Heart left ventricle (tissue), 13 donors: Measurements from ENCODE around the gene VPS37C.
A peak's percentile ranks its signal among the peaks of the same experiment; 100 is the strongest.

Source experiments
- CTCF ChIP-seq, 12 donors: fragments of 200-600 bp; sonication (generic) in 4 of 12; IDR thresholded peaks; one replicate each; pipeline versions ENCODE4 v1.5.0 to v1.8.0; 2018 to 2022; ENCODE audit warnings: antibody characterized with exemption in 12 of 12, mild to moderate bottlenecking in 5 of 12
- POLR2A ChIP-seq, 2 donors: fragments of 450-650 bp; IDR thresholded peaks; one replicate each; pipeline ENCODE4 v1.6.1; 2017; ENCODE audit warnings: antibody characterized with exemption in 2 of 2, mild to moderate bottlenecking in 2 of 2, moderate library complexity in 2 of 2
- donor health status: ischemic (EF 13 %, LVEDD 7.1; RV severe dilation, severe dysfunction).
- donor health status: DM: no; HTN: yes; CAD: no.
- donor health status: DM: no; HTN: no; CAD: no.
- donor health status: ischemic (EF 25% LVEDD 6.9; RV normal size, moderate dysfunction).
- donor health status: ischemic (EF 25% LVEDD 5.7; RV mildly dilated, moderate dysfunction).
- donor health status: ischemic (EF 35%, LVEDD 5.7; RV mildly dilated, moderate dysfunction).
- donor health status: nonischemic (EF 11% LVEDD 7.7; RV severe dilation, severe dysfunction).
- donor health status: DM: yes; HTN: yes; CAD: no.
- donor health status: PGD.
- donor health status: ischemic (EF 29% LVEDD 5.4; RV normal size, mild dysfunction).
- donor health status: nonischemic (EF 23%, LVEDD 6.1; RV moderate dilation, normal function).

- peak in 6 of 12 donors; percentile 4 to 41 (median 25) for TF ChIP-seq CTCF (IDR thresholded peaks at IDR 0.05)
- TF ChIP-seq POLR2A (IDR thresholded peaks at IDR 0.05): no peak
These were observed 35.0 kb downstream of the VPS37C start for GRCh38 chr11:61126256-61126655.
